NCI-H2227 (cell line): ENCODE results near the gene PTPRQ.
A peak's percentile ranks its signal among the peaks of the same experiment; 100 is the strongest.

Experiments
- DNase-seq: peaks from one replicate; lab custom pipeline; 2025; ENCODE audit not compliant: unreplicated experiment; lab: John Stamatoyannopoulos, UW

PTPRQ gene

DNA sequence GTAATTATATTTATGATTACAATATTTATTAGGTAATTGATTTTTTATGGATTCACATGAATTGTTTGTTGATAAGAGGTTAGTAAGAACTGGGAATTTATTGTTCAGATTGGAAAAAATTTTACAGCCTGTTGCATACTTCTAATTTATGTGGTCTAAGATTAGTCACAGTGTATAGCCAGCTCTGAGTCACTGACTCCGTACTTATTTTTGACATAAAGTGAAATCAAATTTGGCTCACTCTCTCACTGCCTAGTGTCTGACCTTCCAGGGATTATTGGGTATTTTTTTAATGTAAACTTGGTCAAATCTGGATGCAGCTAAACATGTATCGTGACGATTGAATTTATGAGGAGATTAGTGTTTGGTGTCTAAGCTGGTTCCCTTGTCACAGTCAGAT, 109.3 kb downstream of the PTPRQ start:
- no peak for DNase-seq

GRCh38 chr12:80556566-80556965, 112.5 kb downstream of the PTPRQ start:
- DNase-seq, result no peak

GRCh38 chr12:80559766-80560165, 115.7 kb downstream of the PTPRQ start:
- DNase-seq, result no peak

DNA sequence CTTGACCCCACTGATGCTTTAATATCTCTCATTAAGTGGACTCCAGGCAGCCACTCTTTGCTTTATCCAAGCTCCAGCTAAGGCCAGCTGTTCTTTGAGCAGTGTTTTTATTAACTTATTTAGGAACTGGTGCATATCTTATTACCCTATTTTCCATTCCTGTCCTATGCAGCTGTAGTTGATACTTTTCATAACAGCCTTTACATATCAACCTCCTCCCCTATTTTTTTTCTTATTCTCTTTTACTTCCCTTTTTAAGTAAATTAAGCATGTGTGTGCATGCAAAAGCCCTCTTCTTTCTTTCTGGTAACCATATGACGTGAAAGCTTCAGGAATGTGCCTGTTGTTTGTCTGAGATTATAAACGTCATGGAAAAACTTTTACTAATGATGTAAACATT, 121.2 kb downstream of the PTPRQ start:
- no peak for DNase-seq

DNA sequence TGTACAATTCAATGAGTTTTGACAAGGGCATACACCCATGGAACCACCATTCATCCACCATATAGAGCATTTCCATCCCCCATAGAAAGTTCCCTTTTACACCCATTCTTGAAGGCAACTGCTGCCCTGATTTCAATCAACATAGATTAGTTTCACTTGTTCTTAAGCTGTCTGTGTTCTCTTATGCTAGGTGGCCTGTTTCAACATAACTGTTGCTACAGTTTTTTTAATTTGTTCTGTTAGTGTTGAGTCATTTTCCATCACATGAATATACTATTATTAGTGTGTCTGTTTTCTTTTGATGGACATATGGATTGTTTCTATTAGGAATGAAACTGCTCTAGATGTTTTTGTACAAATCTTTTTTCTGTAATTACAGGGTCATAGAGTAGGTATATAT, 123.4 kb downstream of the PTPRQ start:
- no peak for DNase-seq

GRCh38 chr12:80576641-80577418, 132.8 kb downstream of the PTPRQ start:
- DNase-seq, result no peak

DNA sequence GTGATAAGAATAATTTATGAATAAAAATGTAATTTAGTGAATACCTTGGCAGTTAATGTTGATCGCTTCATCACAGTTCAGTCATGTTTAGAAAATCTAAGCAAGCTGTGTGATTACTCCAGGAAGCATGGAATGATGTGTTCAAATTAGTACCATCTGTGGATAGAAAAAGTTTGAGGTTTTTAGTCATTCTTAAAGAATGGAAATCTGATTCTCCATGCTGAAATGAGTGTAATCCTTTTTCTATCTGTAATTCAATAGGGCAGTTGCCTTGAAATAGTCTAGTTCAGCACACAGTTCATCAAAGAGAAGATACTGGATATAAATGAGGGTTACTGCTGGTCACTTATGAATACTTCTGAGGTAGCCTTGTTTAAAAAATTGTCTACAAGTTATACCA, 136.2 kb downstream of the PTPRQ start:
- no peak for DNase-seq

GRCh38 chr12:80581783-80582182, 137.7 kb downstream of the PTPRQ start:
- no peak for DNase-seq

DNA sequence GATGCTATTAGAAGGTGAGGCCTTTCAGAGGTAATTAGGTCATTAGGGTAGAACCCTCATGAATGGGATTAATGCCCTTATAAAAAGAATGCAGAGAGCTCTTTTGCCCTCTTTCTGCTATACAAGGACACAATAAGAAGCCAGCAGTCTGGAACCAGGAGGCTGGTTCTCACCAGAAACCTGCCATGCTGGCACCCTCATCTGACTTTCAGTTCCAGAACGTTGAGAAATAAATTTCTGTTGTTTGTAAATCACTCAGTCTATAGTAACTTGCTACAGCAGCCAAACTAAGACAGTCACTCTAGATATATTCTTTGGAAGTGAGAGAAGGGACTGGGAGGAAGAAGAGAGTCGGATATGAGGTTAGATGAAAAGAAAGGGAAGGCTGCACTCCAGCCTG, 138.4 kb downstream of the PTPRQ start:
- no peak for DNase-seq

DNA sequence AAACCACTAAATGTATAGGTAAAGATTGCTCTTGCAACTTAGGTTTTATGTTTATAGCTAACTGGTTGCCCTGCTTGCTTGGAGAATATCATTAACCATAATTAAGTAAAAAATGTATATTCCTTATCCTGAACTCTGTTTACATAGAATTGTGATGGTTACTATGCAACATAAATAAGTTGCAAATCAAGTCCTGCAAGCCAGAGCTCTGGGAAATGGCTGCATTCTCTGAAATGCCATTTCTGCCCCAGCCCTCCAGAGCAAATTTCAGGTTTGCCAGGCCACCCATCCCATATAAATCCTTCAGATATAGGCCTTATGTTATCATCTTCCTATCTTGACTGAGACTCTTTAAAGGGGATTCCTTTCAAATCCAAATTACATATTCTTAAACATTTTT, 145.0 kb downstream of the PTPRQ start:
- DNase-seq, result no peak

- DNase-seq, result no peak
Observed at GRCh38 chr12:80590085-80590484, 146.1 kb downstream of the PTPRQ start.

DNA sequence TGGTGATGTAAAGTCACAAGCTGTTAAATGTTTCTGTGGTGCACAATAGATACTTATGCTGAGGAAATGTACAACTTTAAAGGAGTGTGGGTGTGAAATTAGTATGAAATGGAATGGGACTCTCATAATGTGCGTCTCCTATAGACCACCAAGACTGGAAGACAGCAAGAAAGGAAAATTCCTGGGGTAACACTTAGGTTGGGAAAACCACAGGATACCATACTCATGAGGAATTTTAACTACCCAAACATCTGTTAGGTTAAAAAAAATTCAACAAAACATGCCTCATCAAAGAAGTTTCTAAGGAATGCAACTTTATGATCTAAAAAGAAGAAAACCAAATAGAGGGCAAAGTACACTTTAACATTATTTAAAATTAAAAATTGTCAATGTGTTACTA, 149.7 kb downstream of the PTPRQ start:
- no peak for DNase-seq

- no peak for DNase-seq
Observed at GRCh38 chr12:80596509-80596908, 152.5 kb downstream of the PTPRQ start.

- peak; percentile 38 for DNase-seq
Observed at GRCh38 chr12:80598004-80598606, 154.1 kb downstream of the PTPRQ start.

DNA sequence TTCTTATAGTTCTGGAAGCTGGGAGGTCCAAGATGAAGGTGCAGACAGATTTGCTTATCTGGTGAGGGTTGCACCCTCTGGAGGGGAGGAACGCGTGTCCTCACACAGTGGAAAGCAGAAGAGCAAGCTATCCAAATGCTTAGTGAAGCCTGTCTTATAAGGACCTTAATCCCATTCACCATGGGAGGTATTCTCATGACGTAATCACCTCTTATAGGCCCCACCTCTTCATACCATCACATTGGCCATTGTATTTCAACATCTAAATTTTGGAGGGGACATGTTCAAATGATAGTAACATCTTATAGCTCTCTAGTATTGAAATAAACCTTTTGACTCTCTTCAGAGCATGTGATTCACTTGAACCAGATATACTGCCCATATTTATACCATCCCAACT, 158.4 kb downstream of the PTPRQ start:
- DNase-seq, result no peak

DNA sequence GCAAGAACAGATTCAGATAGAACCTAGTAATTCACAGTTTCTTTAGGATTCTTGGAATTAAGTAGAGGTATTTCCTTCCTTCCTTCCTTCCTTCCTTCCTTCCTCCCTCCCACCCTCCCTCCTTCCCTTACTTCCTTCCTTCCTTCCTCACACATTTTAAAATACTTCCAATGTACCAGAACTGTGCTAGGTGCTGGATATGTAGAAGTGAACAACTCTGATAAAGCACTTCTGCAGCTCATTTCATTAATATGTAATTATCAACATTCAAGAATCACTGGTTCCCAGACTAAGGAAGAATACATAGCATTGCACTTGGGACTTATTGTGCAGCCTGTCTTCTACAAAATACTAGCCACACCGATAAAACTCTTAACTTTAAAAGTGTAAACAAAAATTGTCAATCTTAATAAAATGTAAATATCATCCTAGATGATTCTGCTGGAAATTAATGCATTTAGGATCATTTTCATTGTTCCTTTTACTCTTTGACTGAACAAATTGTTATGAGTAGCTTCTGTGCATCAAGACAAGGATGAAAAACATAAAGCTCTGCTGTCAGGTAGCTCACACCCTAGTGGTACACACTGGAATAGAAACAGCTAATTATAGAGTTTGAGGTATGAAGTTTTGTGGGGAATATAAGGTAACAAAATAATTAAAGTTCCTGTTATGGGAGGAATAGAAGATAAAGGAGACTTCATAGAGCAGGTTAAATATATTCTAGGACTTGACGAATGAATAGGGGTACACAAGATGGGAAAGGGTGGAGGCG, 163.5 kb downstream of the PTPRQ start:
- DNase-seq, result no peak

DNA sequence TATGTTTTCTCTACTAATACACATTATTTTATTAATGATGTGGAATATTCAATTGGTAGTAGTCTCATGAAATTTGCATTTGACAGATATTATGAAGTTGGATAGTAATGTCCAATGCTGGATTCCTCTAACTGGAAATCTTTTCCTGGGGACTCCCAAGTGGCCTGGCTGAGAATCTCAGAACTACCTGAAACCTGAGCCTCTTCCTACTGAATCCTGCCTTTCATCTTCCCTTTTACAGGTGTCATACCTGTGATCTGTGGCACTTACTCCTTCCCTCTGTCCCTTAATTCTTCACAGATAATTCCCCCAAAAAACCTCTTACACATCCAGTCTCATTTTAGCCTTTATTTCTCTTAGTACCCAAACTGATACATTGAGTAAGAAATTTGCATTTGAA, 173.7 kb downstream of the PTPRQ start:
- no peak for DNase-seq

GRCh38 chr12:80620281-80620680, 176.2 kb downstream of the PTPRQ start:
- no peak for DNase-seq

- DNase-seq, result no peak
Observed at GRCh38 chr12:80622271-80622670, 178.2 kb downstream of the PTPRQ start.

DNA sequence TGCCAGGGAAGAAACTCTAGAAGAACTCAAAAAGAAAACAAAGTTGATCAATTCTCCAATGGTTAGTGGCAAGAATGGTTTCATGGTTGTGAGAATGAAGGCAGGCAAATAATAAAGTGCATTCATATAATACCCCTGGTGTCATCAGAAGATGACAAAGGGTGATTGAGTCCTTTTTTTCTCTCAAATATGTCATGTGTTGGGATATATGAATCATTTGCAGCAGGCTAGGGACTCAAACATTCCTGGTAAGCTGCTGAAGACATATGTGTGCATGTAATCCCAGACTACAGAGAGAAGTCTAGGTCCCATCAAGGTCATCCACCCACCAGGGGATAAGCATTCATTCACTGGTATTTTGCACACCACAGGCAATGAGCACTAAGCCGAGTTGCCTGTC, 181.0 kb downstream of the PTPRQ start:
- DNase-seq, result no peak

DNA sequence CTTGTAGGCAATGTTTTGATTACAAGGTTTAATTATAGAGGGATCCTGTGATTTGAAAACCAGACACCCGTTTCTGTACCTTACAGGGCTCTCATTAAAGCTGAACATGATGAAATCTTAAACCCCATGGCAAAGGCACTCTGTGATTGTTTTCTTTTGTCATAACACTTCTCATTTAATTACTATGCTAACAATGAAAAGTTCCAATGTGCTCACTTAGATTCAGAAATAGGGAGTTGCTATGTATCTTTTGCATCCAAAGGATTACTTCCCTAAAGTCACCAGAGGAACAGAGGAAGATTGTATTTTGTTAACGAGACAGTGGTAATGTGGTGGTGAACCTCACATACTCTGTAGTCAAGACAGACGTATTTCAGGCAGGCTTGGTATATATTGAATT, 181.9 kb downstream of the PTPRQ start:
- no peak for DNase-seq

DNA sequence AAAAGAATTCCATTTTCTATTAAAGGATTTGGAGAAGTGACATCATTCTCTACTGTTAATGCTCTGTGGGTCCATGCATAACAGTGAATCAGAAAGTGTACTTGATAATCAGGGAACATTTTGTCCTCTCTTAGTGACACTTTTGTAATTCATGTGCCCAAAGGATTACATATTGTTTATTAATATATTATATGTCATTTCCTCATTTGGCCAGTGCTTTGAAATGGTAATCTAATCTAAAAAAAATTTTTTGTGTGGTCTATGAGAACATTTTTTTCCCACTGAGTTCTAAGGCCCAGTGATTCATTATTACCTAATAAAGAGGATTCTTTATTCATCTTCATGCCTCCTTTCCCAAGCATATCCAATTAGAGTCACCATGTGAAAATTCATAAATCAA, 183.7 kb downstream of the PTPRQ start:
- no peak for DNase-seq
